GM12873 (cell line): ENCODE measurements around the gene CSGALNACT2.

ENCODE experiments used
- CTCF ChIP-seq: IDR thresholded peaks from 2 replicates; pipeline ENCODE4 v1.5.1; 2012; ENCODE audit warnings: low read depth, mild to moderate bottlenecking, moderate library complexity, low read length, control low read depth; ENCODE audit not compliant: insufficient read depth; ENCODE audit errors: missing control alignments

Gene CSGALNACT2

GRCh38 chr10:43158636-43159035, 20.4 kb downstream of the CSGALNACT2 start:
- no peak for TF ChIP-seq CTCF

- no peak for TF ChIP-seq CTCF
These were observed 22.0 kb downstream of the CSGALNACT2 start for GRCh38 chr10:43160046-43160920.

GRCh38 chr10:43160921-43161255, 22.6 kb downstream of the CSGALNACT2 start:
- TF ChIP-seq CTCF, result no peak

GRCh38 chr10:43162604-43163003, 24.4 kb downstream of the CSGALNACT2 start:
- no peak for TF ChIP-seq CTCF

- no peak for TF ChIP-seq CTCF
These were observed 28.1 kb downstream of the CSGALNACT2 start for GRCh38 chr10:43166207-43166879.

GRCh38 chr10:43166880-43167497, 28.7 kb downstream of the CSGALNACT2 start:
- no peak for TF ChIP-seq CTCF

- TF ChIP-seq CTCF, result no peak
These were observed 29.2 kb downstream of the CSGALNACT2 start for GRCh38 chr10:43167498-43167889.
